Fibroblast of pulmonary artery (primary cell): ENCODE data around the gene PTK7.
"Not testable (repeated sequence)": the region's sequence is repeated elsewhere in the genome, so short reads cannot be mapped to it uniquely, and the experiment has no call there.

ENCODE experiments used
- DNase-seq: peaks from one replicate; pipeline ENCODE4 v3.0.0-alpha.2; 2010; ENCODE audit warnings: low read depth
- H3K4me3 ChIP-seq: replicated peaks from 2 replicates; pipeline ENCODE4 v1.5.1; 2011; ENCODE audit warnings: low read depth, mild to moderate bottlenecking, control low read depth, low read length, moderate library complexity
- CTCF ChIP-seq: IDR thresholded peaks from 2 replicates; pipeline ENCODE4 v1.5.1; 2011; ENCODE audit warnings: mild to moderate bottlenecking, control low read depth, low read length, inconsistent platforms; ENCODE audit errors: missing control alignments

The PTK7 gene

GRCh38 chr6:43103253-43103876, 27.3 kb downstream of the PTK7 start:
- DNase-seq, result no peak
- TF ChIP-seq CTCF, result no peak
- no peak overlapping the region for H3K4me3 ChIP-seq

GRCh38 chr6:43105538-43106222, 29.6 kb downstream of the PTK7 start:
- no peak for TF ChIP-seq CTCF
- no peak for DNase-seq
- no peak overlapping the region for H3K4me3 ChIP-seq

GRCh38 chr6:43107344-43108062, 31.4 kb downstream of the PTK7 start:
- no peak for DNase-seq
- no peak for TF ChIP-seq CTCF
- H3K4me3 ChIP-seq, result no peak overlapping the region

- TF ChIP-seq CTCF, result no peak
- no peak for DNase-seq
- H3K4me3 ChIP-seq, result no peak overlapping the region
Observed at GRCh38 chr6:43113431-43114260, 37.5 kb downstream of the PTK7 start.

GRCh38 chr6:43115365-43115764, 39.3 kb downstream of the PTK7 start:
- no peak overlapping the region for H3K4me3 ChIP-seq
- DNase-seq, result no peak
- no peak for TF ChIP-seq CTCF

- not testable (repeated sequence) for DNase-seq, H3K4me3 ChIP-seq
Observed at GRCh38 chr6:43117466-43117865, 41.4 kb downstream of the PTK7 start.

- no peak for TF ChIP-seq CTCF
- DNase-seq, result no peak
- H3K4me3 ChIP-seq, result no peak overlapping the region
Observed at GRCh38 chr6:43119482-43119881, 43.4 kb downstream of the PTK7 start.
